Measurements from ENCODE around the gene ELFN1. TPM values are rescaled to one million over a fixed set of nuclear protein-coding genes. Genes with fewer than 3 reads are reported as not detected.

ELFN1 gene
- total RNA-seq: 1 to 10 TPM; 3.3 to 3.4 TPM
- polyA plus RNA-seq: 1 to 10 TPM in 1 of 2 donors, under 1 TPM in 1; 0.43 to 3.5 TPM

GRCh38 chr7:1669954-1670893, at the start of gene ELFN1:
Gene ELFN1 (plus strand): TSS chr7:1670277. CDS start chr7:1744597, 74,320 bp downstream.
- peak; percentile 53 for DNase-seq (ENCODE audit: low spot score)
- no peak for TF ChIP-seq ZBTB33 (IDR thresholded peaks at IDR 0.05)
- H3K27ac ChIP-seq (ENCODE audit: low read depth in 1 of 2, low read length in 2 of 2): peak within 1 kb of the TSS; percentile 82 to 85
- WGBS: 1% methylated on average over 109 of the region's 110 CpGs
- H3K9me3 ChIP-seq (ENCODE audit: control insufficient read depth in 4 of 4, low read length in 3 of 4): no peaks in the 10 kb centered on the region
- H3K4me3 ChIP-seq (ENCODE audit: low read depth in 1 of 3, low read length in 3 of 3): peak within 1 kb of the TSS in 2 of 3 donors; percentile 64 to 71
- peak within 1 kb of the TSS in 1 of 2 donors; percentile 8 for H3K9ac ChIP-seq (ENCODE audit: low read depth in 1 of 2, low read length in 2 of 2)
- H3K27me3 ChIP-seq (ENCODE audit: control insufficient read depth in 4 of 4, insufficient read depth in 4 of 4, low read length in 3 of 4): no peaks in the 10 kb centered on the region
- H3K4me1 ChIP-seq (ENCODE audit: control insufficient read depth in 4 of 4, insufficient read depth in 4 of 4, low read length in 3 of 4): peaks cover 26 to 63% (median 34%) of the 10 kb centered on the region in 4 donors
- H3K36me3 ChIP-seq (ENCODE audit: control insufficient read depth in 4 of 4, insufficient read depth in 3 of 4, low read depth in 1 of 4, low read length in 3 of 4): no peaks in the 10 kb centered on the region

- 93% methylated on average over 27 of the region's 27 CpGs for WGBS
- TF ChIP-seq YY1 (IDR thresholded peaks at IDR 0.05) (no peak), FOXA2 (IDR thresholded peaks at IDR 0.05) (no peak), ATF3 (IDR thresholded peaks at IDR 0.05) (no peak), CTCF (IDR thresholded peaks at IDR 0.05; ENCODE audit: low read depth, low read length, missing input control) (no peak), JUND (IDR thresholded peaks at IDR 0.05) (no peak), SP1 (IDR thresholded peaks at IDR 0.05) (no peak), RAD21 (IDR thresholded peaks at IDR 0.05) (no peak), HNF4A (conservative IDR thresholded peaks at IDR 0.05) (no peak), MAX (IDR thresholded peaks at IDR 0.05) (no peak), HNF4G (IDR thresholded peaks at IDR 0.05) (no peak)
- no peak for DNase-seq (ENCODE audit: low spot score)
These were observed 49.2 kb upstream of the ELFN1 start for GRCh38 chr7:1620835-1621234.

GRCh38 chr7:1621718-1622117, 48.4 kb upstream of the ELFN1 start:
- Histone ChIP-seq H3K27ac (ENCODE audit: low read depth in 1 of 2, low read length in 2 of 2) (no peak overlapping the region), H3K9me3 (ENCODE audit: control insufficient read depth in 4 of 4, low read length in 3 of 4) (no peaks in the 10 kb centered on the region), H3K9ac (ENCODE audit: low read depth in 1 of 2, low read length in 2 of 2) (no peak overlapping the region), H3K4me1 (ENCODE audit: control insufficient read depth in 4 of 4, insufficient read depth in 4 of 4, low read length in 3 of 4) (no peaks in the 10 kb centered on the region), H3K36me3 (ENCODE audit: control insufficient read depth in 4 of 4, insufficient read depth in 3 of 4, low read depth in 1 of 4, low read length in 3 of 4) (no peaks in the 10 kb centered on the region), H3K4me3 (ENCODE audit: low read depth in 1 of 3, low read length in 3 of 3) (no peak overlapping the region), H3K27me3 (ENCODE audit: control insufficient read depth in 4 of 4, insufficient read depth in 4 of 4, low read length in 3 of 4) (no peaks in the 10 kb centered on the region)
- no peak for TF ChIP-seq MAX (IDR thresholded peaks at IDR 0.05)
- DNase-seq (ENCODE audit: low spot score): no peak
- WGBS: 90% methylated on average over 13 of the region's 13 CpGs

More at GRCh38 chr7:1620835-1621234, 49.2 kb upstream of the ELFN1 start:
- Histone ChIP-seq H3K9ac (ENCODE audit: low read depth in 1 of 2, low read length in 2 of 2) (no peak overlapping the region), H3K27ac (ENCODE audit: low read depth in 1 of 2, low read length in 2 of 2) (no peak overlapping the region), H3K9me3 (ENCODE audit: control insufficient read depth in 4 of 4, low read length in 3 of 4) (no peaks in the 10 kb centered on the region), H3K36me3 (ENCODE audit: control insufficient read depth in 4 of 4, insufficient read depth in 3 of 4, low read depth in 1 of 4, low read length in 3 of 4) (no peaks in the 10 kb centered on the region), H3K4me1 (ENCODE audit: control insufficient read depth in 4 of 4, insufficient read depth in 4 of 4, low read length in 3 of 4) (no peaks in the 10 kb centered on the region), H3K27me3 (ENCODE audit: control insufficient read depth in 4 of 4, insufficient read depth in 4 of 4, low read length in 3 of 4) (no peaks in the 10 kb centered on the region), H3K4me3 (ENCODE audit: low read depth in 1 of 3, low read length in 3 of 3) (no peak overlapping the region)
